RWPE1 (cell line): ENCODE results near the gene PIGO.

Experiments
- CTCF ChIA-PET: fragments of 350-600 bp; sonication (Branson Sonifier 250); formaldehyde crosslinking; extraction: SDS; loops from one replicate; lab custom pipeline; 2021; lab: Yijun Ruan, JAX
- POLR2A ChIA-PET: fragments of 400-600 bp; formaldehyde crosslinking; extraction: SDS; loops from one replicate; lab custom pipeline; 2020; ENCODE audit warnings: antibody characterized with exemption; ENCODE audit not compliant: low non-redundant PET; lab: Yijun Ruan, JAX
- DNase-seq: peaks from one replicate; pipeline ENCODE4 v3.0.0; 2012; ENCODE audit warnings: low spot score
- H3K27ac ChIP-seq: fragments of 450-650 bp; 2 replicates; pipeline ENCODE4 v1.5.1; 2017
- CTCF ChIP-seq: fragments of 450-650 bp; conservative IDR thresholded peaks from 2 replicates; pipeline ENCODE4 v1.5.1; 2017; ENCODE audit warnings: low read depth, mild to moderate bottlenecking

Gene PIGO

DNA sequence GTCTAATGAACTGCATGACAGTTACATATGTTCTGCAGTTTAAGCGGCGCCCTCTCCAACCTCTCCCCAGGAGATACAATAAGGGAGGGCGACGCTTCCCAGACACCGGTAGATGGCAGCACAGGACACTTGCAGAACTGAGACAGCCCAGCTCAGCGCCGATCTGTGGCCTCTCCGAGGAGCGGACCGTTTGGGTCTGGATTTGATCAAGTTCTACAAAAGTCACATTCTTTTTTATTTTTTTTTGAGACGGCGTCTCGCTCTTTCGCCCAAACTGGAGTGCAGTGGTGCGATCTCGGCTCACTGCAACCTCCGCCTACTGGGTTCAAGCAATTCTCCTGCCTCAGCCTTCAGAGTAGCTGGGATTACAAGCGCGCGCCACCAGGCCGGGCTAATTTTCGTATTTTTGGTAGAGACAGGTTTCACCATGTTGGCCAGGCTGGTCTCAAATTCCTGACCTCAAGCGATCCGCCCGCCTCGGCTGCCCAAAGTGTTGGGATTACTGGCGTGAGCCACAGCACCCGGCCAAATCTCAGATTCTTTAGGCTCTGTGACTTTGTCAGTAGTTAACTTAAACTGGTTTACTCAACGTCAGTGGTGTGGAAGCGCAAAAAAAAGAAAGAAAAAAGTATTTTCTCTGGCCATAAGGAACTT is 20.6 kb upstream of the PIGO start:
- ChIA-PET CTCF (interaction anchor here (0.6 to 2.1 kb wide), 16 partner anchors 9 to 431 kb away, joined by 3 to 13 read pairs (median 4); partner anchors contain the start of gene UNC13B), POLR2A (interaction anchor here (0.7 to 1.9 kb wide), 2 partner anchors 45 to 298 kb away, joined by 3 to 7 read pairs; partner anchors contain the start of gene UNC13B)
- peak overlapping the region; percentile 97 for H3K27ac ChIP-seq
- peak; percentile 100 for TF ChIP-seq CTCF
- DNase-seq: peak; percentile 91

- H3K27ac ChIP-seq: peak overlapping the region; percentile 97
- CTCF ChIA-PET: interaction anchor here (0.7 to 2.1 kb wide), 16 partner anchors 8 to 432 kb away, joined by 3 to 13 read pairs (median 4); partner anchors contain the start of gene UNC13B
Observed at GRCh38 chr9:35116539-35116897, 20.1 kb upstream of the PIGO start.

DNA sequence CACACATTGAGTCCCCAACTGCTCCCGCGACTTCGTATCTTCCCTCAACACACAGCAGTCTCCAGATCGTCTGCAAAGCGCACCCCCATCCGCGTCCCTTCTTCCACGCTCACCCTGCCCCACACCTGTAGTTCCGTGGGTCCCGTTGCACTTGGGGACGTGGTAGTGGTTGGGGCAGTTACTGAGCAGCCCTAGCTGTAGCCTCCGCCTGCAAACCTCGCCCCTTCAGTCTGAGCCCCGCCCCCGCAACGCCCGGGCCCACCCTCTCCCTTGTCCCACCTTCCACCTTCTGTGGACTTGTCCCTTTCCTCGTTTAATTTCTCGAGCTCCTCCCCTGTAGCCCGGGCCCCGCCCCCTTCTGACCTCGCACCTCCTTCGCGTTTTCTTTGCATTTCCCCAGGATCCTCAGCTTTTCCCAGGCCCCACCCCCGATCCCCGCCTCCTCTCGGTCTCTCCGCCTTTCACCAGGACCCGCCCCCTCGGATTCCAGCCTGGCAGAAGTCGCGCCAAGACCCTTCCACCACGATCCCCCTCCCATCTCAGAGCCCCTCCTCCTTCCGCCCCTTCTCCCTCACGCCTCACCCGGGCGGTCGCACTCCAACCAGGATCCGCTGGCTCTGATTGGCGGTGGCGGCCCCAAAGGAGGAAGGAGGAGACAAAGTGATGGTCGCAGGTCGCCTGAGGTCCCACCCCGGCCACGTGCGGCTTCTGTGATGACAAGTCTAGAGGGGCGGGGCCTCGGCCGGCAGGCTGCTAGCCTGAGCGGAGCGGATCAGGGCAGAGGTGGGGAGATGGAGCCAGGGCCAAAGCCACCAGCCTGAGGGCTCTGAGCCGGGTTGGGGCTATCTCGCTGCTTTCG is 19.5 kb upstream of the PIGO start, which contains the start of gene ATOSB:
Gene ATOSB (minus strand): TSS at position 183 of the 859 bp plus-strand sequence. CDS start 7,588 bp downstream, outside the sequence.
- ChIA-PET CTCF (interaction anchor here (0.7 to 2.1 kb wide), 10 partner anchors 47 to 532 kb away, joined by 3 to 13 read pairs (median 5); no protein-coding TSS in a partner anchor), POLR2A (interaction anchor here (0.7 to 1.9 kb wide), 5 partner anchors 13 to 371 kb away, joined by 3 to 7 read pairs (median 6); partner anchors contain the start of genes STOML2 and UNC13B)
- DNase-seq: peak; percentile 98

More at GRCh38 chr9:35116539-35116897, 20.1 kb upstream of the PIGO start:
- POLR2A ChIA-PET: interaction anchor here (1.4 to 1.9 kb wide), 2 partner anchors 13 to 45 kb away, joined by 6 to 7 read pairs; partner anchors contain the start of genes STOML2 and UNC13B
- DNase-seq: no peak
- no peak for TF ChIP-seq CTCF

DNA sequence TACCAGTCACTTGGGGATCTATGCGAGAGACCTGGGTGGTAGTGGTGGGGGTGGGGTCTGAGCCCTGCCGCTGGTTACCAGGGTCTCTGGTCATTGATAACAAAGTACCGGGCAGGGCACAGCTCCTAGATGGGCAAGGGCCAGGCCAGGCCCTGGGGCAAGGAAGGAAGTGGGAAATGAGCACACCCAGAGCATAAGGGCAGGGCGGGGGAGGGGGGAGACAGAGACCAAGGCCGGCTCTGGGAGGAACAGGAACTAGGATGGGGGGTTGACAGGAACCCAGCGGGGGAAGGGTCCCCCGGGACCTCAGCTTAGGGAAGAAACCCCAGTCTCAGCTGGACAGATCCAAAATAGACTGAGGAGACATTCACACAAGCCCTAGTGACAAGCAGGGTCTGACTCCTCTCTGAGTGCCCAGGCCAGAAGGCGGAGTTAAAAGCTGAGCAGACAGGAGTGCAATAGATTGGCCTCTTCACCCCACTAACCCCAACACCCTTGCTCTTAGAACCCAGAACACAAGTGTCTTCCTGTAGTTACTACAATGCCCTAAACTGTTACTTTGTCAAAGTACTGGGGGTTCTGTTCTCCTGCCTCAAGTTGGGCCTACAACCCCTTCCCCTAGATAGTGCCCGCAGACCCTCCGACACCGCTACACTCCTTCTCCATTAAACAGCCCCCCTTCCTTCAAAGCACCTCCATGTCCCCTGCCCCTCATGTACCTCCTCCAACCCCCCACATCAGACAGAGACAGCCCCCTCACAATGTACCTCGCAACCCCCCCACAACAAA is 18.6 kb upstream of the PIGO start:
- ChIA-PET CTCF (interaction anchor here (0.6 to 2.1 kb wide), 5 partner anchors 144 to 532 kb away, joined by 3 to 13 read pairs (median 4); no protein-coding TSS in a partner anchor), POLR2A (interaction anchor here (0.5 to 1.9 kb wide), 5 partner anchors 12 to 370 kb away, joined by 3 to 7 read pairs (median 3); partner anchors contain the start of genes STOML2 and UNC13B)
- peak; percentile 61 for DNase-seq
- H3K27ac ChIP-seq: peak overlapping the region; percentile 97
- no peak for TF ChIP-seq CTCF

More for the DNA sequence above, 19.5 kb upstream of the PIGO start, which contains the start of gene ATOSB:
- peak within 1 kb of the TSS; percentile 97 for H3K27ac ChIP-seq
- TF ChIP-seq CTCF: no peak

DNA sequence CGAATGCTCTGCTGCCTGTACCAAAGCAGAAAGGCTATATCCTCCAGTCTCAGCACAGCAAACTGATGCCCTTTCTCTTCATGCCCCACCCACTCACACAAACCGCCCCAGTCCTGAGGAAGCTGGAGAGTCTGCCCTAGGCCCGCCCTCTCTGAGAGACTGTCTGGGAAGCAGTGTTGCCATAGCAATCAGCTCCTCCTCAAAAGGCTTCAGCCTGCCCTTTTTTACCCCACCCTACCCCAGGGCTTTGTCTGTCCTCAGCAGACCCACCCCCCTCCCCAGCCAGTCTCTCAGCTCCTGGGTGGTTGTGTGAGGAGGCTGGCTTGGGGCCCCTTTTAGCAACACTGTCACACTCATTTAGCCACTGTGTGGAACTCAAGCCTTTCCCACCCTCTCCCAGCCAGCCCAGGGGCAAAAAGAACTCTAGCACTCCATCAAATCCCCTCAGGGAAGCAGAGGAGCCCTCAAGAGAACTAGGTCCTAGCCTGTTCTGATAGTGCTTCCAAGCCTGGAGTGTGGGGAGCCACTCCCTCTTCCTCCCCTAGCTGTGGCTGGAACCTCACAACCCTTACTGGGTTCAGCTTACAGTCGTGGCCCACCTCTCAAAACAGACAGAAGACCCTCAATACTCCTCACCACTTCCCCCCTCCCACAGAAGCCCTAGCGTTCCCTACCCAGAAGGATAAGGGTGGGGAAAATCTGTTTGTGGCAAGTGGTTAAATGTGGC is 17.9 kb upstream of the PIGO start:
- CTCF ChIA-PET: interaction anchor here (0.6 kb wide), 1 partner anchor 413 kb away, joined by 3 read pairs; no protein-coding TSS in a partner anchor
- DNase-seq: peak; percentile 96
- POLR2A ChIA-PET: interaction anchor here (0.5 to 1.1 kb wide), 5 partner anchors 14 to 120 kb away, joined by 3 to 5 read pairs (median 3); partner anchors contain the start of gene VCP

More for the DNA sequence above, 17.9 kb upstream of the PIGO start:
- H3K27ac ChIP-seq: peak overlapping the region; percentile 97
- TF ChIP-seq CTCF: no peak
